ENCODE results near the gene CRIM1.
A peak's percentile ranks its signal among the peaks of the same experiment; 100 is the strongest.
"Not testable (repeated sequence)": the region's sequence is repeated elsewhere in the genome, so short reads cannot be mapped to it uniquely, and the experiment has no call there.

The CRIM1 gene, protein sequence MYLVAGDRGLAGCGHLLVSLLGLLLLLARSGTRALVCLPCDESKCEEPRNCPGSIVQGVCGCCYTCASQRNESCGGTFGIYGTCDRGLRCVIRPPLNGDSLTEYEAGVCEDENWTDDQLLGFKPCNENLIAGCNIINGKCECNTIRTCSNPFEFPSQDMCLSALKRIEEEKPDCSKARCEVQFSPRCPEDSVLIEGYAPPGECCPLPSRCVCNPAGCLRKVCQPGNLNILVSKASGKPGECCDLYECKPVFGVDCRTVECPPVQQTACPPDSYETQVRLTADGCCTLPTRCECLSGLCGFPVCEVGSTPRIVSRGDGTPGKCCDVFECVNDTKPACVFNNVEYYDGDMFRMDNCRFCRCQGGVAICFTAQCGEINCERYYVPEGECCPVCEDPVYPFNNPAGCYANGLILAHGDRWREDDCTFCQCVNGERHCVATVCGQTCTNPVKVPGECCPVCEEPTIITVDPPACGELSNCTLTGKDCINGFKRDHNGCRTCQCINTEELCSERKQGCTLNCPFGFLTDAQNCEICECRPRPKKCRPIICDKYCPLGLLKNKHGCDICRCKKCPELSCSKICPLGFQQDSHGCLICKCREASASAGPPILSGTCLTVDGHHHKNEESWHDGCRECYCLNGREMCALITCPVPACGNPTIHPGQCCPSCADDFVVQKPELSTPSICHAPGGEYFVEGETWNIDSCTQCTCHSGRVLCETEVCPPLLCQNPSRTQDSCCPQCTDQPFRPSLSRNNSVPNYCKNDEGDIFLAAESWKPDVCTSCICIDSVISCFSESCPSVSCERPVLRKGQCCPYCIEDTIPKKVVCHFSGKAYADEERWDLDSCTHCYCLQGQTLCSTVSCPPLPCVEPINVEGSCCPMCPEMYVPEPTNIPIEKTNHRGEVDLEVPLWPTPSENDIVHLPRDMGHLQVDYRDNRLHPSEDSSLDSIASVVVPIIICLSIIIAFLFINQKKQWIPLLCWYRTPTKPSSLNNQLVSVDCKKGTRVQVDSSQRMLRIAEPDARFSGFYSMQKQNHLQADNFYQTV

GRCh38 chr2:36355151-36355889, at the start of gene CRIM1:
Gene CRIM1 (plus strand): TSS chr2:36355778. CDS start chr2:36356293, 515 bp downstream.
- peak; percentile 93 for DNase-seq

GRCh38 chr2:36307441-36307840, 48.1 kb upstream of the CRIM1 start:
- no peak for DNase-seq

- DNase-seq: not testable (repeated sequence)
These were observed 45.1 kb upstream of the CRIM1 start for GRCh38 chr2:36310444-36310843.

GRCh38 chr2:36318547-36318946, 37.0 kb upstream of the CRIM1 start:
- DNase-seq: no peak

DNA sequence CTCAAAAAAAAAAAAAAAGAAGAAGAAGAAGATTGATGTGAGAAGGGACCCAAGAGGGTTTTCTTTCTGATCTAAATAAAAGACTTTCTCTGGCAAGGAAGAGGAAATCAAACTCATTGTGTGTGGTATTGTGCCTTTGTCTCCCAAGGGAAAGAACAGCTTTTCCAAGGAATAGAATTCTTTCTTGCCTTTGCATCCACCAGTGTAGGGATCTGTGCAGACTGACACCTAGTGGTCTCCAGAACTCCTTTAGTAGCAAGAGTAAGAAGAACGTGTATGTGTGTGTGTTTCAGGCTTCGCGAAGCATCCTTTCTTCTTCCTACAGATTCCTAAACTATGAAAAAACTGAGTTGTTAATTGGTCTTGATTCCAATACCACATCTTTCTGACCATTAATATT, 33.5 kb upstream of the CRIM1 start:
- peak; percentile 66 for DNase-seq

GRCh38 chr2:36326286-36326685, 29.3 kb upstream of the CRIM1 start:
- no peak for DNase-seq

DNA sequence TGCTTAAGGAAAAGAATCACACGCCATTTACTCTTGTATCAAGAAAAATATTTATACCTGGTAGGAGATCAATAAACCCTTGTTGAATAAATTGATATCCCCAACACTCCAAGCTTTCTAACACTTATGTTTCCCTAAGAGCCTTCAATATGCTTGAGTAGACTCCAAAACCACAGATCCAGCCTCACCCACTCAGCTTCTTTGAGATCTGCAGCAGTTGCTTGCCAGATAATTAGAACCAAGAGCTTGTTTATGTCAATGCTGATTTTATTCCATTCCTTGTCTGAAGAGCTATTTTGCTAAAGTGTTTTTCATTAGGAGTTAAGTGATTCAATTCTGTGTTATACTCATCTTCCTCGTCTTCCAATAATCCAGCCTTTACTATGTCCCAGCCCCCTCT, 26.3 kb upstream of the CRIM1 start:
- DNase-seq: no peak

GRCh38 chr2:36329746-36330472, 25.7 kb upstream of the CRIM1 start:
- no peak for DNase-seq

DNA sequence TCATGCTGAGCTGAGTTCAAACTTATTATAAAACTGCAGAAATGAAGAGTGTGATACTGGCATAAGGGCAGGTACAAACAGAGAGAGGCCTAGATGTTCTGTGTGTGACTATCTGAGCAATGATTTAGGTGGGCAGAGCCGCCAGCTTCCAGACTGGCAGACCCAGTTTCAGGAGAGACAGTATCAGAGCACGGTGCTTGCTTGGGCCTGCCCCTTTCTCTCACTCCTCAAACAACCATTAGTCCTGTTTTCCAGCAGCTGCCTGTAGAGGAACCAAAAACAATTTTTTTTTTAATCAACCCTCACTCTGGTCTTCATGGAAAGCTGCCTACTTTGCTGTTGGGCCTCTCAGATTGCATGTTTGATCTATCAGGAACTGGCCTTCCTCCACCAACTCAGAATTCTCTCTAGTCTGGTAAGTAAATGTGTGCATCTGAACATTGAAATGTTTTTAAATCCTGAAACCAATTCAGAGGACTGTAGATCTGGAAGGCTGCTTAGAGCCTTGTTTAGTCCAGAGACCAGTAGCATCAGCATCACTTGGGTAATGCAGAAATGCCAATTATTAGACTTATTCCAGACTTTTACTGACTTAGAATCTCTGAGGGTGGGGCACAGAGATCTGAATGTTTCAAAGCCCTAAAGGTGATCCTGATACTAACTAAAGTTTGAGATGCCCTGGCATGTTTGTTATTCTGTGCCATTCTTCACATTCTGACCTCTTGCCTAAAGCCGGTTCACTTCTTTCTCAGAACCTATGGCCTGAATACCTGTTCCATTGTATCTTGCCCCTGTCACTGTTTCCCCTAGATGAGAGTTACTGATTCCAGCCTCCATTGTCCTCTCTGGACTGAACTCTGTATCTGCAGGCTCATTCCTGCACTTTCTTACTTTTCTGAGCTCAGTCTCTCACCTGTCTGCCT, 24.8 kb upstream of the CRIM1 start:
- DNase-seq: no peak

DNA sequence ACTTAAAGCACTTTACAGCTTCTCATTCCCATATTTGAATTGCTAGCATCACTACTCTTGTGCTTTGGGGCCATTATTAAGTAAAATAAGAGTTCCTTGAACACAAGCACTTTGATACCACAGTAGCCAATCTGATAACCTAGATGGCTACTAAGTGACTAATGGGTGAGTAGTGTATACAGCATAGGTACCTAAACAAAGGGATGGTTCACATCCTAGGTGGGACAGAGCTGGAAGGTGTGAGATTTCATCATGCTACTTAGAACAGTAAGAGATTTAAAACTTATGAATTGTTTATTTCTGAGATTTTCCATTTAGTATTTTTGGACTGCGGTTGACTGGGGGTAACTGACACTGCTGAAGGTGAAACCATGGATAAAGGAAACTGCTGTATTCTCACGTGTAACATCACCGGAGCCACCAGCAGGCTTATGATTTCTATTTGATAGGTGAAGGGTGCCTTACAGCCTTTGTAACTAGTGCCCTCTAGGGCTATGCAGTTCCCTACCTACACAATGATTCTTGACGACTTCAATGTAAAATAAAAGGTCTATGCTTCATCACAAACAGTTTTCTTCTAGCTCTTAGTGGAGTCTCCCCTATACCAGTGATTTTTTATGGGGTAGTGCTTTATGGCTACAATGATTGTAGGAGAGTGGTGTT, 22.1 kb upstream of the CRIM1 start:
- peak; percentile 33 for DNase-seq

DNA sequence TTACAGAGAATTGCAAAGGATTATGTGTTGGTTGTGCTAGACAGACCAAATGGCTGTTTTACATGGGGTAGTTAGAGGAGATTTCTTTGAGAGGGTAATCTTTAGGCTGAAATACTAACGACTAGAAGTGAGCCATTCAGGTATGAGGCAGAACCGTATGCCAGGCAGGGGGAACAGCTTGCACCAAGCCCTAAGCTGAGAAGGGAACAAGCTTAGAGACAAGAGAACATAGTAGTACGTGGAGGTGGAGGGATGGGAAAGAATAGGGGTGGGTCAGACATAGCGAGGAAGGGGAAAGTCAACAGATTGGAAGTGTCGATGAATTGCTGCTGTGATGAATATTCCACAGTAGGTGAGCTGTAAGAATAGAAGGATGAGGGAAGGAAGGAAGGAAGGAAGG, 20.0 kb upstream of the CRIM1 start:
- DNase-seq: peak; percentile 52

- DNase-seq: no peak
These were observed 19.3 kb upstream of the CRIM1 start for GRCh38 chr2:36336321-36336720.

DNA sequence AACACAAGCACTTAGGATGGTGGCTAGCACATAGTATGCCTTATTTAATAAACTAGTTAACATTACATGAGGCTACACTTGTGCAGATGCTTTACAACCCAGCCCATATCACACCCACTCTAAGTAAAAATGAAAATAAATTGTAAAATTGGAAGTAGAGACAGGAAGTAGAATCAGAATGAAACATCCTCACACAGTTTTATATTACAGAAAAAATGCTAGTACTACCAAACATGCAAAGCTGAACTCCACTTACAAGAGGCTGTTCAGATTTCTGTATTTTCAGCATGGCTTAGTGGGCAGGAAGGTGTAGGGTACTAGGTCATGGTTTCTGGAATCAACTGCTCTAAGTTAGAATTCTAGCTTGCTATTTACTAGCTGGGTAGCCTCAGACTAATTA, 18.2 kb upstream of the CRIM1 start:
- DNase-seq: no peak

DNA sequence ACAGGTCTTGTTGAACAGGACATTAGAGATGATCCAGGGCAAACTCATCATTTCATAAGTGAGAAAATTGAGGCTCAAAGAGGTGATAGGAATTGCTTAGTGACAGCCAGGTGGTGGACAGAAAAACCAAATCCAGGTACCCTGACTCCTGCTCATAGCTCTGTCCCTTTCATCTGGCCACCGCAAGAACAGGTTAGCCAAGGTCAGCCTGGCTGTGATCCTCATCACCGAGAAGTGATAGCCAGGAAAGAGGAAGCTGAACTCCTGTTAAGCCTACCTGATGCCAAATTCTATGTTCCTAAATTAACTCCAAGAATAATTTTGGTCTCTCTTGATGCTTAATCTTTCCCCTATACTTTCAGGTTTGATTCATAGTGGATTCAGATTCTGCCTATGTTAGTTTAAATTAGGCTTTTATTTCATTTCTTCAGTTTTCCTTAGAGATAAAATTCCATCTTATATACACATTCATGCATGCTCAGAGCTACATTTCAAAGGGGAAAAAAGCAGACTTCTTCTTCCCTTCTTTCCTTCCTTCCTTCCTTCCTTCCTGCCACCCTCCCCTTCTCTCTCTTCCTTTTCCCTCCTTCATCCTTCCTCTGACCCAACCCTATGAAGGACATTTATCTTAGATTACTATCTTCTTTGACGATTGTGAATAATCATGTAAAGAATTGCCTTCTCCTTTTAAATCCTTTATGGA, 17.3 kb upstream of the CRIM1 start:
- DNase-seq: no peak

DNA sequence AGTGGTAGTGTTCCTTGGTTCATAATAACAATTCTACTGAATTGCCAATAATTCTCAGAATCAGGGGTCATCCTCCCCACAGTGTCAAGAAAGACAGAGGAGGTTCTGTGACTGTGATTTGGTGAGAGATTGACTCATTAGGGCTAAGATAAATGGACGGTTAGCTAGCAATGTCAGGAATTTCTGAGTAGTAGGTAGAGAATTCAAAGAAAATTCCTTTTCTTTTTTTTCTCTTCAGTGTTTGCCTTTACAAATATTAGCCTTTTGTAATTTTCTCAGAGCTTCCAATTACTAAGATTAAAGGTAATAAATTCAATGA, 16.8 kb upstream of the CRIM1 start:
- DNase-seq: no peak

DNA sequence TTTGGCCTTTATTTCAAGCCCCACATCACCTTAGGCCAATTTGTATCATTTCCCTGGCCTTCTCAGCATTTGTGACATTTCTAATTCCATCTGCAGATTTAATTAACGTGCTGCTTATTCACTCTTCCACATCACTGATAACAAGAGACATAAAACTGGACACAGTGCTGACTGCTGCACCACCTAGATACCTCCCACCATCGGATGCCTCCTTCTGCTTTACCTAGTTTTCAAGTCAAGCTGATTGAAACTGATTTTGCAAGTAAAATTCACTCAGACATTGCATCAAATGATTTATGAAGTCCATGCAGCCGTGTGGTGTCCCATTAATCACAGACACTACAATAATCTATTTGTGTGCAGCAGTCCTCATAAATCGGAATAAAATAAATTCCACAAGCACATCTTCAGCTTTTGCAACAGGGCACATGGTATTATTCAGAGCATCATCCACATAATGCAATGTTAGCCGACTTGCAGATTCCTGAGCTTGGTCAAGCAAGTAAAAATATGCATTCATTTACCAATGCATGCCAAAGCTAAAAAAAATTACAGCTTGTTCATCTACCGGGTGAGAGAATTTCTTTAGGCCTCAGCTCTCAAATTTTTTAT, 15.9 kb upstream of the CRIM1 start:
- DNase-seq: no peak

DNA sequence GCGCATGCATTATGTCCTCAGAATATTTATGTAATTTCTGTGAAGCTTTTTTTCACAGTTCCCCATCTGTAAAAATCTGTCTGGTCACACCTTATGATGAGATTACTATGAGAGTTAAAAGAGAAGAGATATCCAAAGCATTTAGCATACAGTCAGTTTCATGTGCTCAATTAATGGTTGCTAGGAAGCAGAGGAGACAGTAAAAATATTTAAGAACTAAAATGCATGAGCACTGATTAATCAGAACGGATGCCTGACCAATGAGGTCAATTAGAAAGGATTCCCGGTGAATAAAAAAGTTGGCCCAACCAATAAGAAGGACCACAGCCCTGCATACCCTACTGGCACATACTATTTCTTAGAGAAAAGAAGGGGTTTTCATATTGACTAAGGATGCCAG, 12.0 kb upstream of the CRIM1 start:
- no peak for DNase-seq

- no peak for DNase-seq
These were observed 6.9 kb upstream of the CRIM1 start for GRCh38 chr2:36348721-36349120.

DNA sequence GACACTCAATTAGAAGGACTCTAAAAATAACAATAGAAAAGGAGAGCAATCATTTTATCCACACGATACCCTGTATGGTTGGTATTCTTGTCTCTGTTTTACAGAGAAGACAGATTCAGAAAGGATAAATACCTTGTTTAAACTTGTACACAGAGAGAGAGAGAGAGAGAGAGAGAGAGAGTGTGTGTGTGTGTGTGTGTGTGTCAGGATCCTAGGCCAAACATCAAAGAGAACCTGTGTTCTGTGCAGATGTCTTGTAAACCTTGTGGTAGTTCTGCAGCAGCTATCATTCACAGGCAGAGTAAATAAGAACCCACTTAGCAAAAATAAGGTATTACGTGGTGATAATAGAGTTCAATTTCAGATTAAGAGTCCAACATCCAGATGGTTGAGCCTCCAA, 4.3 kb upstream of the CRIM1 start:
- DNase-seq: no peak

All from NCI-H82 (cell line).